Astrocyte (in vitro differentiated cells and primary cell): ENCODE measurements around the gene TRMT5. TPM values are rescaled to one million over a fixed set of nuclear protein-coding genes. Genes with fewer than 3 reads are reported as not detected.

Experiments used
- DNase-seq: peaks from one replicate; pipeline ENCODE4 v3.0.0-alpha.2; 2010; ENCODE audit warnings: low read depth
- FAIRE-seq: peaks from 2 replicates; lab custom pipeline; 2011; peaks lifted over from hg19 to GRCh38; lab: Jason Lieb, UNC
- H2AFZ ChIP-seq: 2 replicates; pipeline ENCODE4 v1.6.0; 2012; ENCODE audit warnings: low read depth, low read length, inconsistent platforms
- H3K27ac ChIP-seq: 2 replicates; pipeline ENCODE4 v1.5.1; 2011; ENCODE audit warnings: low read depth, low read length, inconsistent platforms
- H3K27me3 ChIP-seq: 2 replicates; pipeline ENCODE4 v1.6.0; 2011; ENCODE audit warnings: low read length, inconsistent platforms; ENCODE audit not compliant: insufficient read depth
- H3K36me3 ChIP-seq: 2 replicates; pipeline ENCODE4 v1.5.1; 2011; ENCODE audit warnings: low read length, inconsistent platforms; ENCODE audit not compliant: insufficient read depth
- H3K4me1 ChIP-seq: 2 replicates; pipeline ENCODE4 v1.5.1; 2011; ENCODE audit warnings: low read length, inconsistent platforms; ENCODE audit not compliant: insufficient read depth
- H3K4me2 ChIP-seq: 2 replicates; pipeline ENCODE4 v1.6.0; 2012; ENCODE audit warnings: low read length, inconsistent platforms
- H3K4me3 ChIP-seq: 2 replicates; pipeline ENCODE4 v1.5.1; 2011; ENCODE audit warnings: low read depth, mild to moderate bottlenecking, low read length, inconsistent platforms; ENCODE audit not compliant: insufficient read depth
- H3K79me2 ChIP-seq: 2 replicates; pipeline ENCODE4 v1.6.0; 2012; ENCODE audit warnings: mild to moderate bottlenecking, low read length, inconsistent platforms; ENCODE audit not compliant: insufficient read depth
- H3K9ac ChIP-seq: 2 replicates; pipeline ENCODE4 v1.6.0; 2012; ENCODE audit warnings: mild to moderate bottlenecking, low read length, inconsistent platforms
- H3K9me3 ChIP-seq: 2 replicates; pipeline ENCODE4 v1.5.1; 2012; ENCODE audit warnings: low read depth, mild to moderate bottlenecking, low read length, inconsistent platforms; ENCODE audit not compliant: insufficient read depth
- H4K20me1 ChIP-seq: 2 replicates; pipeline ENCODE4 v1.6.0; 2012; ENCODE audit warnings: low read length, inconsistent platforms; ENCODE audit not compliant: insufficient read depth
- H3K27ac Mint-ChIP-seq: one replicate; pipeline ENCODE4 v1.8.0; 2021; ENCODE audit warnings: mild to moderate bottlenecking, mixed read lengths; ENCODE audit not compliant: unreplicated experiment
- H3K27me3 Mint-ChIP-seq: one replicate; pipeline ENCODE4 v1.8.0; 2021; ENCODE audit warnings: low read depth, mixed read lengths; ENCODE audit not compliant: unreplicated experiment
- H3K36me3 Mint-ChIP-seq: one replicate; pipeline ENCODE4 v1.8.0; 2021; ENCODE audit warnings: low read depth, mixed read lengths; ENCODE audit not compliant: unreplicated experiment
- H3K4me1 Mint-ChIP-seq: one replicate; pipeline ENCODE4 v1.8.0; 2021; ENCODE audit warnings: low read depth, mixed read lengths; ENCODE audit not compliant: unreplicated experiment
- H3K4me3 Mint-ChIP-seq: one replicate; pipeline ENCODE4 v1.8.0; 2021; ENCODE audit warnings: mild to moderate bottlenecking, moderate library complexity, mixed read lengths; ENCODE audit not compliant: unreplicated experiment
- H3K9me3 Mint-ChIP-seq: one replicate; pipeline ENCODE4 v1.8.0; 2021; ENCODE audit warnings: mild to moderate bottlenecking, mixed read lengths; ENCODE audit not compliant: unreplicated experiment
- EZH2 ChIP-seq: IDR thresholded peaks from 2 replicates; pipeline ENCODE4 v1.6.1; 2012; ENCODE audit warnings: mild to moderate bottlenecking, low read length, inconsistent platforms; ENCODE audit not compliant: insufficient read depth
- total RNA-seq: library from RNA; stranded (reverse); gene quantifications from 2 replicates; pipeline ENCODE4 v1.2.1, GENCODE V29; 2021
- TF ChIP-seq, protein P1 (sequence below): IDR thresholded peaks from 2 replicates; pipeline ENCODE4 v1.5.1; 2011; ENCODE audit warnings: low read depth, mild to moderate bottlenecking, inconsistent platforms, low read length, moderate library complexity; ENCODE audit not compliant: insufficient read depth

The TRMT5 gene
- total RNA-seq, 1 donor from 2014 or later: 14.8 TPM

GRCh38 chr14:60974090-60974651 is 6.7 kb downstream of the TRMT5 start:
- Mint-ChIP-seq H3K27ac (no peak overlapping the region), H3K4me3 (no peak overlapping the region), H3K9me3 (no peaks in the 10 kb centered on the region)

GRCh38 chr14:60973070-60973469 is 7.8 kb downstream of the TRMT5 start:
- no peak overlapping the region for H3K27ac Mint-ChIP-seq
- peak; percentile 55 for FAIRE-seq

More at GRCh38 chr14:60974090-60974651, 6.7 kb downstream of the TRMT5 start:
- Histone ChIP-seq H3K4me1 (no peaks in the 10 kb centered on the region), H3K27ac (no peak overlapping the region), H3K4me2 (no peak overlapping the region), H4K20me1 (no peaks in the 10 kb centered on the region), H3K9me3 (no peaks in the 10 kb centered on the region), H3K4me3 (no peak overlapping the region), H3K79me2 (peaks cover 24% of the 10 kb centered on the region), H3K9ac (no peak overlapping the region), H2AFZ (no peak overlapping the region), H3K36me3 (peaks cover 7% of the 10 kb centered on the region), H3K27me3 (no peaks in the 10 kb centered on the region)
- TF ChIP-seq, protein P1, sequence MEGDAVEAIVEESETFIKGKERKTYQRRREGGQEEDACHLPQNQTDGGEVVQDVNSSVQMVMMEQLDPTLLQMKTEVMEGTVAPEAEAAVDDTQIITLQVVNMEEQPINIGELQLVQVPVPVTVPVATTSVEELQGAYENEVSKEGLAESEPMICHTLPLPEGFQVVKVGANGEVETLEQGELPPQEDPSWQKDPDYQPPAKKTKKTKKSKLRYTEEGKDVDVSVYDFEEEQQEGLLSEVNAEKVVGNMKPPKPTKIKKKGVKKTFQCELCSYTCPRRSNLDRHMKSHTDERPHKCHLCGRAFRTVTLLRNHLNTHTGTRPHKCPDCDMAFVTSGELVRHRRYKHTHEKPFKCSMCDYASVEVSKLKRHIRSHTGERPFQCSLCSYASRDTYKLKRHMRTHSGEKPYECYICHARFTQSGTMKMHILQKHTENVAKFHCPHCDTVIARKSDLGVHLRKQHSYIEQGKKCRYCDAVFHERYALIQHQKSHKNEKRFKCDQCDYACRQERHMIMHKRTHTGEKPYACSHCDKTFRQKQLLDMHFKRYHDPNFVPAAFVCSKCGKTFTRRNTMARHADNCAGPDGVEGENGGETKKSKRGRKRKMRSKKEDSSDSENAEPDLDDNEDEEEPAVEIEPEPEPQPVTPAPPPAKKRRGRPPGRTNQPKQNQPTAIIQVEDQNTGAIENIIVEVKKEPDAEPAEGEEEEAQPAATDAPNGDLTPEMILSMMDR: no peak
- no peak for TF ChIP-seq EZH2
- DNase-seq (no peak), FAIRE-seq (no peak)
- Mint-ChIP-seq H3K27me3 (no peaks in the 10 kb centered on the region), H3K36me3 (no peaks in the 10 kb centered on the region), H3K4me1 (peaks cover 9% of the 10 kb centered on the region)

GRCh38 chr14:60972295-60972694 is 8.6 kb downstream of the TRMT5 start:
- H3K4me3 ChIP-seq: no peak overlapping the region
- no peaks in the 10 kb centered on the region for H3K36me3 Mint-ChIP-seq
- H3K4me3 Mint-ChIP-seq: no peak overlapping the region
- TF ChIP-seq, protein P1: no peak
- no peak for TF ChIP-seq EZH2
- no peak overlapping the region for H3K27ac ChIP-seq
- H3K4me1 ChIP-seq: no peaks in the 10 kb centered on the region
- no peaks in the 10 kb centered on the region for H3K27me3 Mint-ChIP-seq
- H3K36me3 ChIP-seq: peaks cover 7% of the 10 kb centered on the region
- no peak overlapping the region for H2AFZ ChIP-seq
- H3K9me3 Mint-ChIP-seq: no peaks in the 10 kb centered on the region
- no peak overlapping the region for H3K4me2 ChIP-seq
- H3K4me1 Mint-ChIP-seq: no peaks in the 10 kb centered on the region
- no peaks in the 10 kb centered on the region for H3K9me3 ChIP-seq
- H3K27me3 ChIP-seq: no peaks in the 10 kb centered on the region
- no peak overlapping the region for H3K9ac ChIP-seq
- DNase-seq (no peak), FAIRE-seq (no peak)
- no peak overlapping the region for H3K27ac Mint-ChIP-seq
- peaks cover 9% of the 10 kb centered on the region for H3K79me2 ChIP-seq
- no peaks in the 10 kb centered on the region for H4K20me1 ChIP-seq

More at GRCh38 chr14:60973070-60973469, 7.8 kb downstream of the TRMT5 start:
- Histone ChIP-seq H4K20me1 (no peaks in the 10 kb centered on the region), H3K9ac (no peak overlapping the region), H3K79me2 (peaks cover 16% of the 10 kb centered on the region), H3K4me3 (no peak overlapping the region), H3K27me3 (no peaks in the 10 kb centered on the region), H3K27ac (no peak overlapping the region), H3K4me1 (no peaks in the 10 kb centered on the region), H3K9me3 (no peaks in the 10 kb centered on the region), H3K36me3 (peaks cover 7% of the 10 kb centered on the region), H3K4me2 (no peak overlapping the region), H2AFZ (no peak overlapping the region)
- DNase-seq: no peak
- H3K27me3 Mint-ChIP-seq: no peaks in the 10 kb centered on the region
- H3K36me3 Mint-ChIP-seq: no peaks in the 10 kb centered on the region
- no peaks in the 10 kb centered on the region for H3K9me3 Mint-ChIP-seq
- TF ChIP-seq, protein P1: no peak
- no peak for TF ChIP-seq EZH2
- H3K4me1 Mint-ChIP-seq: peaks cover 2% of the 10 kb centered on the region
- no peak overlapping the region for H3K4me3 Mint-ChIP-seq
